NCI-H146 (cell line): ENCODE data around the gene FADS1.

Experiments used
- DNase-seq: peaks from one replicate; lab custom pipeline; 2025; lab: John Stamatoyannopoulos, UW

The FADS1 gene

DNA sequence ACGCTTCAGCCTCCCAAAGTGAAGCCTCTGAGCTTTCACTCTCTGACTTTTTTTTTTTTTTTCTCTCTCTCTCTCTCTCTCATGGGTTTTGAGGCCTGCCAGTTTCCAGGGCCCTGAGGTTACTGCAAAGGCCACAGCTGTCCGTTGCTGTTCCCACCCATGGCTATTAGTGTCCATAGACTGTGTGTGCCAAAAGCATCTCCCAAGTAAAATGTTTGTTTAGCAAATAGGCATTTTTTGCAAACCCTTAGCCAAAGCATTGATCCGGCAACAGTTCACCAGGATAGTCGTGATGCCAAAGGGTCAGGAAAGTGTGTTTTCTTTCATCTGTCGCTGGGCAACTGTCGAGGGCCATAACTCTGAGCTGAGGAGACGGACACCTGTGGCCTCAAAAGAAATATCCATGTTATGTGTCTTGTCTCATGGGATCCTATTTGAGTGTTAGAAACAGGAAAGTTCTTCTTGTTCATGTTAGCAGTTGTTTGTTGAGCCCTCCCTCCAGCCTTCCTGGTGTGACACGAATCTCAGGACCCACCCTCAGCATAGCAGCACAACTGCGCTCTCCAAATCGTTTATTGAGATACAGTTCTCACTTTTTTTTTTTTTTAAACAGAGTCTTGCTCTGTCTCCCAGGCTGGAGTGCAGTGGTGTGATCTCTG, 29.7 kb upstream of the FADS1 start:
- no peak for DNase-seq

DNA sequence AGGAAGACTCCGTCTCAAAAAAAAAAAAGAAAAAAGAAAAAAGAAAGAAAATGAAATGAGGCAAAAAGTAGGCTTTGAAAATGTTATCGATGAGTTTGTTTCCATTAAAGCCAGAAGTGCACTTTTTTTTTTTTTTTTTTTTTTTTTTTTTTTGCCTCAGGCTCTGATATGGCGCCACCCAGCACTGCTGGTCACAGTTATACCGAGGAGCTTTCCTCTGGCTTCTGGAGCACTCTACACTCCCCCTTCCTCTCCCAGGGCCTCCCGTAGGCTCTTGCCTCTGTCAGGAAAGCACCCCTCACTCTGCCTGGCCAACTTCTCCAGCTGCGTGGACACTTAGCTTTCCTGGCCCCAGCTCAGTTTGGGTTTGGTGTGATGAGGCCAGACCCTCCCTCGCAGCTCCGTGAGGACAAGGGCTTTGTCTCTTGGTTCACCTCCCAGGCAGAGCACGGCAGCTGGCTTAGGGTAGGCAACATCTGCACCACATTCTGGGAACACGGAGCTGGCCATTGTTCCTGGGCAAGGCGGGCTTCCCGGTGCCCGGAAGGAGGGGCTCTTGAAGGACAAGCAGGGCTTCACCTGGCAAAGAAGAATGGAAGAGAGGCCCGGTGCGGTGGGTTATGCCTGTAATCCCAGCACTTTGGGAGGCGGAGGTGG, 28.2 kb upstream of the FADS1 start:
- no peak for DNase-seq

DNA sequence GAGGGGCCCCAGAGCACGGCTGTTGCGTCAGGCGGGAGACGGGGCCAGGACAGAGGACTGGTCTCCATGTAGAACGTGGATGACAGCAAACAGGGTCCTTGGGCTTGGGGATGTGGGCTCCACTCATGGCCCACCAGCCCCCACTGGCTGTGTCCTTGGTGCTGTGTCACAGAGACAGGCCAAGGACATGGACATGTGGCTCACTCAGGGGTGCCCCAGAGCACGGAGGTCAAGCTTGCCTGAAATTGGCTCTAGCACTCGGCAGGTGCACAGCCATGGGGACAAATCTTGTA, 25.7 kb upstream of the FADS1 start:
- no peak for DNase-seq

DNA sequence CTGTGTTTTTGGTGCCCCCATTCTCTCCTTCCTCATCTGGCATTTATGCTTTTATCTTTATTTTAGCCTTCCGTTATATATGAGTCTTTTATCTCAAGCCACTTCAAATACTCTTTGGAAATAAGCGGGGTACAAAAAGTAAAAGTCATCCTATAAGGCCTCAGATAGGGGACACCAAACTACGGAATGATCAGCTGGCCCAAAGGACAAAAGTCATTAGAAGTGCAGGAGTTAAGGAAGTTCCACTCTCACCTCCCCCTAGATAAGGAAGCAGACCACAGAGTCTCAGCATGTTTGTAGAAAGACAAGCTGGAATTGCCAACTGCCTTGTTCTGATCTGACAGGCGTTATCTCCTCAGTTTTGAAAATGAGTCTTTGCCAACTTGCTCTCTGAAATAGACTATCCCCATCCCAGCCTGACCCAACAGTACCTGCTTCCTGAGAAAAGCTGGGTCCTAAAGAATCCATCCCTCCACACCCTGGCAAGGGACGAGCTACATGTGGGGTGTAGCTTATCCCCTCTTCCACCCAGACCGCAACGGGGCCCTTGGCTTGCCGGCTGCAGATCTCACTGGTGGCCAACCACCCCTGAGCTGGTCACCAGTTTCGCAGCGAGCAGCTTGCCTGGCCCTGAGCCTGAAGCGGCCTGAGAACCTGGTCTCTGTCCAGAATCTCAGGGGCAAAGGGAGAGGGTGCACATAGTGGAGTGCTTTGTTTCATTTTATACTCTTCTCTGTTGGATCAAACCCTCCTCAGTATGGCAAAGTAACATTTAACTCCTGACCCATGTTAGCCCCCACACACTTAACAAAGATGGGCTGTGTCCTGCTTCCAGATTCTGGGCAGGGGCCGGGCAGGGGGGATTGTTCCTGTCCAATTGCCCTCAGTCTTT, 25.1 kb upstream of the FADS1 start:
- no peak for DNase-seq

DNA sequence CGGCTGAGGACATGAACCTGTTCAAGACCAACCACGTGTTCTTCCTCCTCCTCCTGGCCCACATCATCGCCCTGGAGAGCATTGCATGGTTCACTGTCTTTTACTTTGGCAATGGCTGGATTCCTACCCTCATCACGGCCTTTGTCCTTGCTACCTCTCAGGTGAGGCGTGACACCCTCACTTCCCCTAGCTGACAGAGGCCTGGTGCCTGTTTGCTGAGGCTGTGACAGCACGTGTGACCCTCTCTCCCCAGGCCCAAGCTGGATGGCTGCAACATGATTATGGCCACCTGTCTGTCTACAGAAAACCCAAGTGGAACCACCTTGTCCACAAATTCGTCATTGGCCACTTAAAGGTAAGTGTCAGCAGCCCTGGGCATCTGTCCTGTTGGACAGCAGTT, 23.6 kb upstream of the FADS1 start:
- no peak for DNase-seq

DNA sequence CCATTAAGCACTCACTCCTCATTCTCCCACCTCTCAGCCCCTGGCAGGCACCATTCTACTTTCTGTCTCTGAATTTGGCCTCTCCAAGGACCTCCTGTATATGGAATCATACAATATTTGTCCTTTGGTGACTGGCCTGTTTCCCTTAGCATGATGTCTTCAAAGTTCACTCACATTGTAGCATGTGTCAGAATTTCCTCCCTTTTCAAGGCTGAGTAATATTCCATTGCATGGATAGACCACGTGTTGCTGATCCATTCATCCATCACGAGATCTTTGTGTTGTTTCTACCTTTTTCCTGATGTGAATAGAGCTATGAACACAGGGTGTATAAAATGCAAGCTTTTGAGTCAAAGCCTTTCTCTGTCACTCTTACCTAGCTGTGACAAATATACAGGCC, 22.9 kb upstream of the FADS1 start:
- no peak for DNase-seq

DNA sequence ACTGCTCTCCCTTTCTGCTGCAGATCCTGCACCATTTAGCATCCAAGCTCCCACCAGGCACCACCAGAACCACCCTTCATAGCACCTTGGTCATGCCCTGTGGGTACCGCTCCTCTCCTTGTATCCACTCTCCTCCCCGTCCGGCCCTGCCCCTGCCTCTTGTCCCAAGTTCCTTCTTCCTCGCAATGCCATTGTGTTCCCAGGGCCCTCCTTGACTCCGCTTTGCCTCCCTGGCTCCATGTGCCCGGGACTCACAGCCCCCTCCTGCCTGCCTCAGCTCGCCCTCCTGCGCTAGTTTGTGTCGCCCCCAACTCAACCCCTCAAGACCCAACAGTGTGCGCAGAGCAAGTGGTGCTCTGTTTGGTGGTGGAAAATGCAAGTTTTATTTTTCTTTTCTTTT, 22.1 kb upstream of the FADS1 start:
- DNase-seq: no peak

DNA sequence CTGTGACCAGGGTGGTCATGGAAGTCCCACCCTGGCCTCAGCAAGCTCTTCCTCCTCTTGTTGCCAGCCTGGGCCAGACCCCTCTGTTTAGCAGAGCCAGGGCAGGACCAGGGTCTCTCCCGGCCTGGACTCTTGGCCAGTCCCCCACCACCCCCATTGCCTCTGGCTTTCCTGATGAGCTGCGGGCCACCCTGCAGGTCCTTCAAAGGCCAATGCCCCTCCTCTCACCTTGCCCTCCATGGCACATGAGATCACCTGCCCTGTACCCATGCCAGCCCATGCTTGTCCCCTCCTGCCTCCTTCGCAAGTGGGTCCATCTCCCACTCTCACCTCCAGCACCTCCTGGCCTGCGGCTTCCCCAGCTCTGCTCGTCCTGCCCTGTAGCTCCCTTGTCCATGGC, 21.7 kb upstream of the FADS1 start:
- DNase-seq: no peak

DNA sequence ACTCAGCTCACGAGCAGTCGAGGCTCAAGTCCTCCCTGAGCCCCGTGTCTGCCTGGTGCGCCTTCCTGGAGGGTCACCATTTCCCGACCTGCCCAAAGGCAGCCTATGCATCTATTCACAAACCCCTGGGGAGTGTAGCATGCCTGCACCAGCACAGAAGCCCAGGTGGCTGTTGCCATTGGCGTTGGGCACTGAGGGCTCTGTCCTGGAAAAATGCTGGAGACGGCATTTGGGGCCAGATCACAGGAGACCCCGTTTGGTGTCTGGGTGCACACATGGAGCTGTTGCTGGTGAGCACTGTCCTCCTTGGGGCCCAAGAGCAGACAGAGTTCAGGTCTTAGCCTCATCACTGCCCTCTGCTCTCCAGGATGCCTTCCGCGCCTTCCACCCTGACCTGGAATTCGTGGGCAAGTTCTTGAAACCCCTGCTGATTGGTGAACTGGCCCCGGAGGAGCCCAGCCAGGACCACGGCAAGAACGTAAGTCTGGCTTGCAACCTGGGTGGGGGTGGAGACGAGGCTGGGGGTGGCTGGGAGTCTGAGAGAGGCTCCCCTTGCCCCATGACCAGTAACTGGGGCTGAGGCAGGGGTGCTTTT, 20.7 kb upstream of the FADS1 start:
- no peak for DNase-seq

DNA sequence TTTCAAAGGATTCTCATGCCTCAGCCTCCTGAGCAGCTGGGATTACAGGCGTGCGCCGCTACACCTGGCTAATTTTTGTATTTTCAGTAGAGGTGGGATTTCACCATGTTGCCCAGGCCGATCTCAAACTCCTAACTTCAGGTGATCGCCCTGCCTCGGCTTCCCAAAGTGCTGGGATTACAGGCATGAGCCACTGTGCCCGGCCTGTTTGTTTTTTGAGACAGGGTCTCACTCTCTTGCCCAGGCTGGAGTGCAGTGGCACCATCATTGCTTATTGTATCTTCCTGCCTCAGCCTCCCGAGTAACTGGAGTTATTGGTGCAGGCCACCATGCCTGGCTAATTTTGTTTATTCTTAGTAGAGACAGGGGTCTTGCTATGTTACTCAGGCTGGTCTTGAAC, 19.4 kb upstream of the FADS1 start:
- DNase-seq: no peak

DNA sequence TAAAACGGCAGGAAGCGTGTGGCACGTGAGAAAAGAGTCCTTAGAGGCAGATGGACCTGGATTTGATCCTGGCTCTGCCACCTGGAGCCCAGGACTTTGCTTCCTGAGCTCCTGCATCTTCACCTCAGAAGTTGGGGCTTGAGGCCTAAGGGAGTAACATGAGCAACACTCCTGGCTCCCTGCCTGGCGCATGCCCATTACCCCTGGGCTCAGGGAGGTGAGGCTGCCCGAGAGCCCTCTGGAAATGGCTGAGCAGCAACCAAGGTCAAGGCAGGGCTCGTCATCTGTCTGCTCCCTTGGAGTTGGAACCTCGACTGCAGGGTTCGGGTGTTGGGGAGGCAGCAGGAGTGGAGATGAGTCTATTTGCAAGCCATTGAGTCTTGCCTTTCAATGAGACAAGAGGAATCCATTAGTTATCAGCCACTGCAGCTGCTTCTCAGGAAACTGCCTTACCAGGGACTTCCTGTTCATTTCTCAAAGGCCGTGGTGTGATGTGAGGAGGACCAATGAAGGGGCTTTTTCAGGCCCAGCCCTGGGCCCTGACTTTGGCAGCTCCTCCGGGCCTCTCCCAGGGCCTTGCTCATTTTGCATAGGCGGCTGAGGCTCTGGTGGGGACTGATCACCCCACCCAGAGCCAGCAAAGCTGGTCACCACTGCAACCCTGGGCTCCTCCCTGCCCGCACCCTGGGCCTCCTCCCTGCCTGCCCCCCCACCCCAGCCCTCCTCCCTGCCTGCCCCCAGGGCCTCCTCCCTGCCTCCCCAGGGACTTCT, 17.7 kb upstream of the FADS1 start:
- DNase-seq: peak; percentile 51

DNA sequence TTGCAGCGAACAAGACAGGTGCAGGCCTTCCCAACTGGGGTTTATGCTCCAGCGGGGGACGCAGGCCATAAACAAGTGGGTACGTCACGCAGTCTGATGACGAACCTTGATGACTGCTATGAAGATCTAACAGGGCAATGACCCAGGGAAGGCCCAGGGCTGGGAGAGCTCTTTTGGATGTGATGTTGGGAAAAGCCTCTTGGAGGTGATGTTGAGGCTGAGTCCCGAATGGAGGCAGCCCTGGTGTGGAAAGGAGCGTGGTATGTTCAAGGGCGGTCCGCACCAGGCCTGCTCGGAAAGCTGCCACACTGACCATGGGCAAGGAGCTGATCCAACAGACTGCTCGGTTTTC, 17.1 kb upstream of the FADS1 start:
- DNase-seq: no peak

DNA sequence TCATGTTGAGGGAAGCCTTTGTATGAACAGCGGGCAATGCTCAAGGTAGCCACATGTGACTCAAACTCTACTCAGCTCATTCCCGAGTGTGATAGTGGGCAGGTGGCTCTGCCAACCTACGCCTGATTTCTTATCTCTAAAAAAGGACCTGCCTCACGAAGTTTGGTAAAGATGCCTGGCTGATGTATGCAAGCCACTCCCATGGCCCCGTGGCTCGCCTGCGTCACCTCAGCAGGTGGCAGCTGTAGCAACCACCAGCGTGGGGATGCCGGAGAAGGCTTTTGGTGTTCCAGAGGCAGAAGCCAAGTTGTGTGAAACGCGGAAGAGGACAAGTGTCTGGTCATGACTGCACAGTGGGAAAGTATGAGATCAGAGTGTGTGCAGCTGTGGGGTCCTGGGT, 16.7 kb upstream of the FADS1 start:
- no peak for DNase-seq

DNA sequence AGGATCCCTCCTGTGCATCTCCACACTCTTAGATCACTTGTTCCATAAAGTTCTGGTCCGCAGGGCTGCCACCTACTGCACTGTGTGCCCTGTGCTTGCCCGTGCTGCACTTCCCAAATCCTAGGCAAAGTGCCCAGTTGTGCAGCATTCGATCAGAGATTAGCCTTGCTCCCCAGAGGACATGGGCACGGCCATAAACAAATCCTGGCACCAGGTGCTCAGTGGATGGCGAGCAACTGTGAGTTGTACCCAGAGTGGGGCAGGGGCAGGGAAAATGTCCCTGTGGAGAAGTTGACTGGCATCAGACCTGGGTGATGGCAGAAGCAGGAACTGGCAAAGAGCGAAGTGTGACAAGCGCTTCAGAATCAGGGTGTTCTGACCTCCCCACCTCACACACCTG, 16.0 kb upstream of the FADS1 start:
- no peak for DNase-seq

DNA sequence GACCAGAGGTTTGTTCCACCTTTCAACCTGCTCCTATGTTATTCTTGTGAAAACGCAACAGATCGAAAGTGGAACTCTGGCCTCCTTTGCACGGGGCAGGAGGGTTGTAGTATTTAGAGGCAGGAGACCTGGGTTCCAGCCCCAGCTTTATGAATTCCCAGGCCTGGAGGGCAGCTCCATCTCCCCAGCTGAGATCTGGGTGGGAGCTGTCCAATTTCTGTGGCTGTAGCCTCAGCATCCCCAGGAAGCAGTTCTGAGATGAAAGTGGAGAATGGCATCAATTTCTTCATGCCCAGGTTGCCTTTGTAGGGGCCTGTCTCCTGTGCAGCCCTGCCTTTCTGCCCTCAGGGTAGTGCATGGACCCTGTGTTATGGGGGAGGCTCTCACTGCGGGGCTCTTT, 15.4 kb upstream of the FADS1 start:
- no peak for DNase-seq

DNA sequence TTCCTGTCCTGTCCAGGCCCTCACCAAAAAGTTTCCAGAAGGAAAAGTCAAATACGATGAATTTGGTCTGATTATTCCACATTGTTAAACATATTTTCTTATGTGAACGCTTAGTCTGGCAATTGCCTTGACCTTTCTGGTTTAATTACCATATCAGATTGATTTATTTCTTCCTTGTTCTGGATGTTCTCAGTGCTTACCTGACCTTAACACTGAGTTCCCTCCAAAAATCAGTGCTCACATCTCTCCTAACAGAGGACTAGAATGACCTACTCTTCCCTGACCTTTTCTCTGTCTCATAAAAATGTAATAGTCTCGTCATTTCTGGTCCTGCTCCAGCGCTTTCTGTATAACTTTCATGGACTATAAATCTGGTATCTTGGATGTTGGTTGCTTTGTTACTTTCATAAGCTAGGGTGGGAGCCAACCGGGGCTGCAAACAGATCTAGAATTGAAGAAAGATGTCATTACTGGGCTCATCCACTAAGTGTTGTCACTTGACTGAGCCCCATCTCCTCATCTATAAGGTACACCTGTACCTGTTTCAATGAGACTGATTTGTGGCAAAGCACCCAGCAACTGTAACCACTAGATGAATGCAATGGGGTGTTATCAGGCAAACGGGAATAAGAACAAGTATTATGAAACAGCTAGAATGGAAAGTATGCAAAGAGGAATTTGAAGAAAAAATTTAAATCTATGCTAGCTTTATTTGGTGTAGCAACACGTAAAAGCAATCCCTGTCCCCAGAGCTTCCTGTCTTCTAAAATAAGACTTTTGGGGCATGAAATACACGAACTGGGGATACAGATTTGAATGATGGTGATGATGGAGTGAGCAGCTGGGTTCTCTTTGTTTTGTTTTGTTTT, 13.7 kb upstream of the FADS1 start:
- no peak for DNase-seq

DNA sequence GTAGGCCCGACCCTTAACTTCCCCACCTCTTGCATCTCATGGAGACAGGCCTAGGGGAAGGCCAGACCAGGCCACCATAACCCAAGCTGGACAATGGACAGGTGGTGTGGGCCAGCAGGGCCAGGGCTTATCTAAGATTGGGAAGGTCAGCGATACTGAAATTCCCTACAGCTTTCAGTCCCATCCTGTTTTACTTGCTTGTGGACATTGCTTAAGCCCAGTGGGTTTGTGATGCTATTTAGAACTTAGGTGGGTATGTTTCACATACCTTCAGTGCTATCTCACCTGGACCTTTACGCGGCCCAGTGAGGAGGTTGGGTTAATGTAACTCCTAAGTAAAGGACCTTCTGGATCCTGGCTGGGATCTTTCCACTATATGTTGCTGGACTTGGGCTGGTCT, 13.0 kb upstream of the FADS1 start:
- DNase-seq: no peak

DNA sequence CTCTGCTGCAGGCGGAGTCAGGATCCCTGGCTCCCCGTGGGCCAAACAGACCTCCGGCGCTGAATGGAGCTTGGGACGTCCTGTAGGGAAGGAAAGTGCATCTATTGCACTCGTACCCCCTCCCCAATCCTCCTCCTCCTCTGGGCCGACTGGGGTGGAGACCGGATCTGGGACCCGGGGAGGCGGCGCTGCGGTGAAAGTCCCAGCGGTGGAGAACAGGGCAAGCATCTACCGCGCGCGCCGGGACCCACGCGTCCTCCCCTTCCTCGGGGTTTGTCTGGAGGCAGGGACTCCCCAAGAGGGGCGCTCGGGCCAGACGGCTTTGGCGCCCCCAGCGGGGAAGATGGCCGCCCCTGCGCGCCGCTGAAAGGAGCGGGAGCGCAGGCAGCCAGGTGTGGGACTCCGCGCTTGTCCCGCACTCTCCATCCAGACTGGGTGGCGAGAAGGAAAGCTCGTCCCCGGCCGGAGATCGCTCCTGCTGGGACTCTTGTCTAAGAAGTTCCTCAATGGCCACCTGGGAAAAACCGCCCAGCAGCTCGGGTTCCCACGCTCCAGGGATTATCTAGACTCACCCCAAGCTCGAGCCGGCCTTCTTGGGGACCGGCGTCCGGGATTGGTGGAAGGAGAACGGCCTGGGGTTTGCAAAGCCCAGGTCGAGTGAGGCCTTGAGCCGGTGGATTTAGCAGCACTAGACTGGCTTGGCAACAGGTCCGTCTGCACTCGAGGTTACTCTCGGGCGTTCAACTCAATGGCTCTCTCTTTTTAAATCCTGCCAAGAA, 12.0 kb upstream of the FADS1 start:
- DNase-seq: peak; percentile 64

DNA sequence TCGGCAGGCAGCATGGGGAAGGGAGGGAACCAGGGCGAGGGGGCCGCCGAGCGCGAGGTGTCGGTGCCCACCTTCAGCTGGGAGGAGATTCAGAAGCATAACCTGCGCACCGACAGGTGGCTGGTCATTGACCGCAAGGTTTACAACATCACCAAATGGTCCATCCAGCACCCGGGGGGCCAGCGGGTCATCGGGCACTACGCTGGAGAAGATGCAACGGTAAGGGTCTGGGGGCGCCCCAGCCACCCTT, 11.5 kb upstream of the FADS1 start:
- DNase-seq: no peak

DNA sequence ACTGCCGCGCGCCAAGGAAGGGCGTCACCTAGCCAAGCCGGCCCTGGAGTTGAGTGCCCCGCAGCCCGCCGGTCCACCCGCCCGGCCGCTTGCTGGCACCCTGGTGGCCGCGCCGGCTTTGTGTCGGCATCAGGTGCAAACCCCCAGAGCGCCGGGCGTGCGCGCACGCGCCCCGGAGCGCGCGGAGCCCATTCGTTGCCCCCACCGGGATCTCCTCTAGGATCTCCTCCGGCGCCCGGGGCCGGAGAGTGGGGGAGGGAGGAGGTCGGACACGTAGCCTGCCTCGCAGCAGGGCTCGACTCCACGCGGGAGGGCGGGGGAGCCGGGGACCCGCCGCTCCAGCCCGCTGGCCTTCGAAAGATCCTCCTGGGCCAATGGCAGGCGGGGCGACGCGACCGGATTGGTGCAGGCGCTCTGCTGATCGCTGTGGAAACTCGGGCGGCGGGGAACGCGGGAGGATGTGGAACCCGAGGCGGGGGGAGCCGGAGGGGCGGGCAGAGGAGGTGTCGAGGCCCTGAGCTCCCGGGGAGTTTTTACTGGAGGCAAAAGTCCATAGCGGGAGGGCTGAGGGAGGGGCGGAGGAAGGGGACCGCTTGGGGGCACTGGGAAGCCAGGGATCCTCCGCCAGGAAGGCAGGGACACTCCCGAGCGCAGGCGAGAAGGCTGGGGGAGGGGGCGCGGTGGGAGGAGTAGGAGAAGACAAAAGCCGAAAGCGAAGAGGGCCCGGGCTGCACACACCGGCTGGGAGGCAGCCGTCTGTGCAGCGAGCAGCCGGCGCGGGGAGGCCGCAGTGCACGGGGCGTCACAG, 11.0 kb upstream of the FADS1 start, which contains the start of gene FADS2:
Gene FADS2 (plus strand): TSS at position 730 of the 808 bp plus-strand sequence. CDS start 91 bp downstream, outside the sequence.
- DNase-seq: peak; percentile 99
